Fibroblast of lung (primary cell): ENCODE measurements around the gene FHIT.

Experiments
- CTCF ChIP-seq, 2 donors: IDR thresholded peaks in 1 of 2; conservative IDR thresholded peaks in 1 of 2; 1 replicate in 1 of 2; 2 replicates in 1 of 2; pipeline ENCODE4 v1.5.1; 2011 to 2012; ENCODE audit warnings: low read length in 2 of 2, control low read depth in 1 of 2, inconsistent platforms in 1 of 2, low read depth in 1 of 2, mild to moderate bottlenecking in 1 of 2
- EZH2 ChIP-seq: IDR thresholded peaks from 2 replicates; pipeline ENCODE4 v1.5.1; 2012; ENCODE audit warnings: low read length, control low read depth, mild to moderate bottlenecking; ENCODE audit errors: missing control alignments

GRCh38 chr3:59746585-59746984, 1504.7 kb downstream of the FHIT start:
- TF ChIP-seq EZH2 = no peak
- TF ChIP-seq CTCF (conservative IDR thresholded peaks at IDR 0.05 in 1 of 2, IDR thresholded peaks at IDR 0.05 in 1 of 2; ENCODE audit: low read depth in 1 of 2, low read length in 2 of 2) = no peak
